RWPE2 (cell line): ENCODE data around the gene NF1.
"Not testable (repeated sequence)": the region's sequence is repeated elsewhere in the genome, so short reads cannot be mapped to it uniquely, and the experiment has no call there.

Experiments
- ATAC-seq: fragments of 200-7000 bp; cut with Tn5 transposase; 3 replicates; pipeline ENCODE4 v1.9.1; 2021; ENCODE audit warnings: low read depth
- DNase-seq: peaks from one replicate; pipeline ENCODE4 v3.0.0-alpha.2; 2020; ENCODE audit warnings: low spot score
- H3K27ac ChIP-seq: fragments of 450-650 bp; 2 replicates; pipeline ENCODE4 v1.5.1; 2017; ENCODE audit warnings: mild to moderate bottlenecking; ENCODE audit not compliant: poor library complexity, severe bottlenecking
- H3K27me3 ChIP-seq: fragments of 250-450 bp; sonication (Bioruptor Pico); 2 replicates; pipeline ENCODE4 v1.5.1; 2021; ENCODE audit warnings: mild to moderate bottlenecking, moderate library complexity; ENCODE audit not compliant: insufficient read depth, poor library complexity, severe bottlenecking
- H3K36me3 ChIP-seq: fragments of 250-450 bp; sonication (Bioruptor Pico); 2 replicates; pipeline ENCODE4 v1.5.1; 2020; ENCODE audit warnings: low read depth, mild to moderate bottlenecking, moderate library complexity
- H3K4me1 ChIP-seq: fragments of 250-450 bp; sonication (Bioruptor Pico); 2 replicates; pipeline ENCODE4 v1.5.1; 2021; ENCODE audit warnings: mild to moderate bottlenecking, moderate library complexity; ENCODE audit not compliant: insufficient read depth, poor library complexity, severe bottlenecking
- H3K4me3 ChIP-seq: fragments of 250-450 bp; sonication (Bioruptor Pico); 2 replicates; pipeline ENCODE4 v1.5.1; 2021; ENCODE audit warnings: mild to moderate bottlenecking, moderate library complexity; ENCODE audit not compliant: severe bottlenecking
- H3K9me3 ChIP-seq: fragments of 250-450 bp; sonication (Bioruptor Pico); 2 replicates; pipeline ENCODE4 v1.5.1; 2021; ENCODE audit warnings: mild to moderate bottlenecking, moderate library complexity; ENCODE audit not compliant: severe bottlenecking
- CTCF ChIP-seq: fragments of 450-650 bp; IDR thresholded peaks from one replicate; pipeline ENCODE4 v1.5.1; 2017; ENCODE audit warnings: mild to moderate bottlenecking, moderate library complexity; ENCODE audit not compliant: poor library complexity, severe bottlenecking

Gene NF1

GRCh38 chr17:31275116-31275515, 180.3 kb downstream of the NF1 start:
- Histone ChIP-seq H3K27ac (peak overlapping the region; percentile 62), H3K4me3 (no peak overlapping the region), H3K4me1 (peaks cover 20% of the 10 kb centered on the region), H3K9me3 (no peaks in the 10 kb centered on the region), H3K36me3 (peaks cover 69% of the 10 kb centered on the region), H3K27me3 (no peaks in the 10 kb centered on the region)
- no peak for TF ChIP-seq CTCF
- ATAC-seq, result no peak
- no peak for DNase-seq

GRCh38 chr17:31279401-31279800, 184.6 kb downstream of the NF1 start:
- H3K9me3 ChIP-seq, result no peaks in the 10 kb centered on the region
- no peak for TF ChIP-seq CTCF
- ATAC-seq (no peak), DNase-seq (no peak)
- peaks cover 48% of the 10 kb centered on the region for H3K36me3 ChIP-seq
- H3K4me3 ChIP-seq, result no peak overlapping the region
- H3K27me3 ChIP-seq, result no peaks in the 10 kb centered on the region
- peaks cover 8% of the 10 kb centered on the region for H3K4me1 ChIP-seq
- H3K27ac ChIP-seq, result no peak overlapping the region

- H3K36me3 ChIP-seq, result peaks cover 35% of the 10 kb centered on the region
- DNase-seq (no peak), ATAC-seq (no peak)
- H3K27me3 ChIP-seq, result no peaks in the 10 kb centered on the region
- H3K4me3 ChIP-seq, result no peak overlapping the region
- H3K4me1 ChIP-seq, result no peaks in the 10 kb centered on the region
- no peaks in the 10 kb centered on the region for H3K9me3 ChIP-seq
- no peak overlapping the region for H3K27ac ChIP-seq
- TF ChIP-seq CTCF, result no peak
These were observed 186.3 kb downstream of the NF1 start for GRCh38 chr17:31281061-31281460.

- DNase-seq, result no peak
- Histone ChIP-seq H3K36me3 (peaks cover 15% of the 10 kb centered on the region; the same call in 1 of the 2 replicates), H3K4me3 (no peak overlapping the region), H3K27ac (no peak overlapping the region), H3K9me3 (no peaks in the 10 kb centered on the region), H3K4me1 (no peaks in the 10 kb centered on the region), H3K27me3 (no peaks in the 10 kb centered on the region)
- TF ChIP-seq CTCF, result no peak
- ATAC-seq, result no peak
These were observed 189.1 kb downstream of the NF1 start for GRCh38 chr17:31283841-31284240.

GRCh38 chr17:31286587-31286986, 191.8 kb downstream of the NF1 start:
- peaks cover 10% of the 10 kb centered on the region for H3K4me1 ChIP-seq
- no peaks in the 10 kb centered on the region for H3K9me3 ChIP-seq
- DNase-seq (no peak), ATAC-seq (no peak)
- H3K27ac ChIP-seq, result no peak overlapping the region
- H3K36me3 ChIP-seq, result peaks cover 24% of the 10 kb centered on the region
- no peak overlapping the region for H3K4me3 ChIP-seq
- H3K27me3 ChIP-seq, result no peaks in the 10 kb centered on the region
- no peak for TF ChIP-seq CTCF

- H3K27ac ChIP-seq, ATAC-seq, DNase-seq: not testable (repeated sequence)
These were observed 193.2 kb downstream of the NF1 start for GRCh38 chr17:31287932-31288331.

More at GRCh38 chr17:31287932-31288331, 193.2 kb downstream of the NF1 start:
- H3K4me1 ChIP-seq, result peaks cover 10% of the 10 kb centered on the region
- not testable (repeated sequence) for H3K9me3 ChIP-seq, H3K27me3 ChIP-seq, H3K4me3 ChIP-seq
- H3K36me3 ChIP-seq, result peaks cover 26% of the 10 kb centered on the region
